Measurements from ENCODE around the gene PER2. TPM values are rescaled to one million over a fixed set of nuclear protein-coding genes. Genes with fewer than 3 reads are reported as not detected.

Gene PER2
- total RNA-seq, 2 experiments from 2014 or later = 33.8 to 38.2 TPM

- intact Hi-C loops (cut with DNase I, micrococcal nuclease) = no loop called here
- ChIA-PET CTCF (no interaction called here), POLR2A (no interaction called here)
- no peaks in the 10 kb centered on the region for H3K4me1 ChIP-seq (ENCODE audit: insufficient read depth, low read length)
- H3K9me3 Mint-ChIP-seq = no peaks in the 10 kb centered on the region
- no peak overlapping the region for H3K4me3 ChIP-seq (ENCODE audit: low read length)
- ATAC-seq (ENCODE audit: poor library complexity) = no peak
- H3K27me3 ChIP-seq (ENCODE audit: control insufficient read depth in 1 of 2, insufficient read depth in 2 of 2, low read length in 2 of 2) = no peaks in the 10 kb centered on the region
- peaks cover 66% of the 10 kb centered on the region for H3K36me3 ChIP-seq (ENCODE audit: insufficient read depth, low read length)
- H3K9me3 ChIP-seq (ENCODE audit: control insufficient read depth in 1 of 2, insufficient read depth in 1 of 2, low read length in 2 of 2) = no peaks in the 10 kb centered on the region
- DNase-seq = no peak
- no peaks in the 10 kb centered on the region for H3K27me3 Mint-ChIP-seq
- no peak for TF ChIP-seq CTCF (IDR thresholded peaks at IDR 0.05)
- no peak overlapping the region for H3K27ac ChIP-seq (ENCODE audit: low read depth in 1 of 2, low read length in 2 of 2)
- peaks cover 84% of the 10 kb centered on the region for H3K36me3 Mint-ChIP-seq (ENCODE audit: low read depth)
- no peak overlapping the region for H3K4me3 Mint-ChIP-seq
- no peaks in the 10 kb centered on the region for H3K4me1 Mint-ChIP-seq (ENCODE audit: low read depth)
- H3K27ac Mint-ChIP-seq = no peak overlapping the region
These were observed 17.3 kb downstream of the PER2 start for GRCh38 chr2:238271061-238271554.

GRCh38 chr2:238270606-238271005, 17.8 kb downstream of the PER2 start:
- H3K4me3 ChIP-seq (ENCODE audit: low read length) = no peak overlapping the region
- H3K27me3 Mint-ChIP-seq = no peaks in the 10 kb centered on the region
- H3K9me3 Mint-ChIP-seq = no peaks in the 10 kb centered on the region
- DNase-seq = no peak
- H3K27ac ChIP-seq (ENCODE audit: low read depth in 1 of 2, low read length in 2 of 2) = no peak overlapping the region
- H3K9me3 ChIP-seq (ENCODE audit: control insufficient read depth in 1 of 2, insufficient read depth in 1 of 2, low read length in 2 of 2) = no peaks in the 10 kb centered on the region
- peaks cover 82% of the 10 kb centered on the region for H3K36me3 Mint-ChIP-seq (ENCODE audit: low read depth)
- ChIA-PET CTCF (no interaction called here), POLR2A (no interaction called here)
- no peak for TF ChIP-seq CTCF (IDR thresholded peaks at IDR 0.05)
- no peaks in the 10 kb centered on the region for H3K4me1 ChIP-seq (ENCODE audit: insufficient read depth, low read length)
- H3K27ac Mint-ChIP-seq = no peak overlapping the region
- no peak overlapping the region for H3K4me3 Mint-ChIP-seq
- no peaks in the 10 kb centered on the region for H3K4me1 Mint-ChIP-seq (ENCODE audit: low read depth)
- no peak for ATAC-seq (ENCODE audit: poor library complexity)
- peaks cover 62% of the 10 kb centered on the region for H3K36me3 ChIP-seq (ENCODE audit: insufficient read depth, low read length)
- intact Hi-C loops (cut with DNase I, micrococcal nuclease) = no loop called here
- no peaks in the 10 kb centered on the region for H3K27me3 ChIP-seq (ENCODE audit: control insufficient read depth in 1 of 2, insufficient read depth in 2 of 2, low read length in 2 of 2)

GRCh38 chr2:238269741-238270140, 18.7 kb downstream of the PER2 start:
- Histone ChIP-seq H3K27me3 (ENCODE audit: control insufficient read depth in 1 of 2, insufficient read depth in 2 of 2, low read length in 2 of 2) (no peaks in the 10 kb centered on the region), H3K36me3 (ENCODE audit: insufficient read depth, low read length) (peaks cover 55% of the 10 kb centered on the region), H3K4me1 (ENCODE audit: insufficient read depth, low read length) (no peaks in the 10 kb centered on the region), H3K27ac (ENCODE audit: low read depth in 1 of 2, low read length in 2 of 2) (no peak overlapping the region), H3K9me3 (ENCODE audit: control insufficient read depth in 1 of 2, insufficient read depth in 1 of 2, low read length in 2 of 2) (no peaks in the 10 kb centered on the region), H3K4me3 (ENCODE audit: low read length) (no peak overlapping the region)
- Mint-ChIP-seq H3K36me3 (ENCODE audit: low read depth) (peaks cover 82% of the 10 kb centered on the region), H3K27me3 (no peaks in the 10 kb centered on the region), H3K9me3 (no peaks in the 10 kb centered on the region), H3K4me3 (no peak overlapping the region), H3K27ac (no peak overlapping the region), H3K4me1 (ENCODE audit: low read depth) (no peaks in the 10 kb centered on the region)
- no peak for DNase-seq
- no peak for TF ChIP-seq CTCF (IDR thresholded peaks at IDR 0.05)
- ATAC-seq (ENCODE audit: poor library complexity) = no peak
- CTCF ChIA-PET = no interaction called here
- POLR2A ChIA-PET = no interaction called here
- intact Hi-C loops (cut with DNase I, micrococcal nuclease) = no loop called here

Data from CD4-positive, alpha-beta T cell (primary cell).